Loucy (cell line): Measurements from ENCODE around the gene CD74.

Experiments used
- H2AFZ ChIP-seq: fragments of 200-600 bp; sonication (generic); 2 replicates; pipeline ENCODE4 v1.6.0; 2016; ENCODE audit warnings: antibody characterized with exemption, mild to moderate bottlenecking, low read length, moderate library complexity
- H3F3A ChIP-seq: fragments of 200-600 bp; 2 replicates; pipeline ENCODE4 v1.6.0; 2016; ENCODE audit warnings: antibody characterized with exemption, low read depth, mild to moderate bottlenecking
- H3K27me3 ChIP-seq: fragments of 200-600 bp; sonication (generic); 2 replicates; pipeline ENCODE4 v1.6.1; 2014; ENCODE audit warnings: low read length, mild to moderate bottlenecking; ENCODE audit not compliant: insufficient read depth, poor library complexity, severe bottlenecking
- H3K36me3 ChIP-seq: fragments of 200-600 bp; sonication (generic); 2 replicates; pipeline ENCODE4 v1.6.1; 2016; ENCODE audit warnings: low read length; ENCODE audit not compliant: insufficient read depth
- H3K4me1 ChIP-seq: fragments of 200-600 bp; sonication (generic); 2 replicates; pipeline ENCODE4 v1.5.1; 2014; ENCODE audit warnings: low read length, mild to moderate bottlenecking; ENCODE audit not compliant: insufficient read depth, poor library complexity, severe bottlenecking
- H3K4me2 ChIP-seq: fragments of 200-600 bp; sonication (generic); 2 replicates; pipeline ENCODE4 v1.6.0; 2014; ENCODE audit warnings: antibody characterized with exemption, low read length, low read depth, mild to moderate bottlenecking; ENCODE audit not compliant: poor library complexity, severe bottlenecking
- H3K4me3 ChIP-seq: fragments of 200-600 bp; sonication (generic); 2 replicates; pipeline ENCODE4 v1.5.1; 2014; ENCODE audit warnings: low read length, mild to moderate bottlenecking, mixed read lengths; ENCODE audit not compliant: poor library complexity, severe bottlenecking
- H3K79me2 ChIP-seq: fragments of 200-600 bp; sonication (generic); 2 replicates; pipeline ENCODE4 v1.6.1; 2014; ENCODE audit warnings: low read length; ENCODE audit not compliant: insufficient read depth
- H3K9ac ChIP-seq: fragments of 200-600 bp; sonication (generic); 2 replicates; pipeline ENCODE4 v1.6.0; 2014; ENCODE audit warnings: mild to moderate bottlenecking, low read depth, low read length, moderate library complexity; ENCODE audit not compliant: poor library complexity, severe bottlenecking
- H3K9me2 ChIP-seq: fragments of 200-600 bp; sonication (generic); replicated peaks from 2 replicates; pipeline ENCODE4 v1.6.1; 2016; ENCODE audit warnings: low read depth, low read length, mixed read lengths
- H3K9me3 ChIP-seq: fragments of 200-600 bp; sonication (generic); 2 replicates; pipeline ENCODE4 v1.6.1; 2014; ENCODE audit warnings: mild to moderate bottlenecking, antibody characterized with exemption, low read length, low read depth; ENCODE audit not compliant: insufficient read depth
- H4K20me1 ChIP-seq: fragments of 200-600 bp; sonication (generic); 2 replicates; pipeline ENCODE4 v1.6.0; 2014; ENCODE audit warnings: antibody characterized with exemption, low read length, mild to moderate bottlenecking; ENCODE audit not compliant: insufficient read depth, poor library complexity, severe bottlenecking
- EZH2phosphoT487 ChIP-seq: fragments of 200-600 bp; IDR thresholded peaks from 2 replicates; pipeline ENCODE4 v1.6.1; 2018; ENCODE audit warnings: antibody characterized with exemption, mild to moderate bottlenecking, moderate library complexity, borderline replicate concordance
- TF ChIP-seq, protein P1 (sequence below): fragments of 200-600 bp; sonication (generic); conservative IDR thresholded peaks from 2 replicates; pipeline ENCODE4 v1.5.1; 2014; ENCODE audit warnings: mild to moderate bottlenecking, antibody characterized with exemption, low read length

CD74 gene

DNA sequence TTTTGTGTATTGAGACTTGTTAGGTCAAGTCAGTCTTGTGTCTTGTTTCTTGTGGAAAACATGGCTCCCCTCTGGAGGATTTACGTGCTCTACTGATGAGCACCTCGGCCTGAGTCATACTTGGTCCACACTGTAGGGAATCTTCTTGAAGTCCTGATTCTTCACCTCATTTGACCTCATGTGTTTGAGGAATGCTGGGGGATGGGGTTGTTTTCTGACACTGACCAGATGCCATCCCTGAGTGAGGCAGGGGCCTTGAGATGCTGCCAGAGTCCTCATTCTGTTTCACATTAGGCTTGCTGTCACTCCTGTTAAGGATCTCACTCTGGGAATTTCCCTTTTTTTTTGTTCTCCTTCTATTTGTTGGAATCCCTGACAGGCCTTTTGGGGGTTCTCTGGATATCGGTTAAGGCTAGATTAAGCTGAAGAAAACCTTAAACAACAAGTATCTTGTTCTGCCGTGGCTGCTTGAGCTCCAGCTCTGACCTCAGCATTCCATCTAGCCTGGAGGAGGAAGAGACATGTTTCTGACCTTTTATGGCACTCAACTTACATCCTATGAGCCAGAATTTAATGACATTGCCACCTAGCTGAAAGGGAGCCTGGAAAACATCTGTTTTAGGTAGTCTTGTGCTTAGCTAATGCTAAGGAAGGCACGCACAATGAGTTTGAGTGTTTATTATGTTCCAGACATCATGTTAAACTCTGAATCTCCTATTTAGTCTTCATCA is 34.6 kb downstream of the CD74 start:
- no peak overlapping the region for H3K4me2 ChIP-seq
- no peak overlapping the region for H3K4me3 ChIP-seq
- no peaks in the 10 kb centered on the region for H4K20me1 ChIP-seq
- TF ChIP-seq, protein P1, sequence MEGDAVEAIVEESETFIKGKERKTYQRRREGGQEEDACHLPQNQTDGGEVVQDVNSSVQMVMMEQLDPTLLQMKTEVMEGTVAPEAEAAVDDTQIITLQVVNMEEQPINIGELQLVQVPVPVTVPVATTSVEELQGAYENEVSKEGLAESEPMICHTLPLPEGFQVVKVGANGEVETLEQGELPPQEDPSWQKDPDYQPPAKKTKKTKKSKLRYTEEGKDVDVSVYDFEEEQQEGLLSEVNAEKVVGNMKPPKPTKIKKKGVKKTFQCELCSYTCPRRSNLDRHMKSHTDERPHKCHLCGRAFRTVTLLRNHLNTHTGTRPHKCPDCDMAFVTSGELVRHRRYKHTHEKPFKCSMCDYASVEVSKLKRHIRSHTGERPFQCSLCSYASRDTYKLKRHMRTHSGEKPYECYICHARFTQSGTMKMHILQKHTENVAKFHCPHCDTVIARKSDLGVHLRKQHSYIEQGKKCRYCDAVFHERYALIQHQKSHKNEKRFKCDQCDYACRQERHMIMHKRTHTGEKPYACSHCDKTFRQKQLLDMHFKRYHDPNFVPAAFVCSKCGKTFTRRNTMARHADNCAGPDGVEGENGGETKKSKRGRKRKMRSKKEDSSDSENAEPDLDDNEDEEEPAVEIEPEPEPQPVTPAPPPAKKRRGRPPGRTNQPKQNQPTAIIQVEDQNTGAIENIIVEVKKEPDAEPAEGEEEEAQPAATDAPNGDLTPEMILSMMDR = no peak
- TF ChIP-seq EZH2phosphoT487 = no peak
- H3K9ac ChIP-seq = no peak overlapping the region
- H3K79me2 ChIP-seq = no peaks in the 10 kb centered on the region
- no peaks in the 10 kb centered on the region for H3F3A ChIP-seq
- no peaks in the 10 kb centered on the region for H3K9me2 ChIP-seq
- H3K27me3 ChIP-seq = no peaks in the 10 kb centered on the region
- peaks cover 97% of the 10 kb centered on the region for H3K36me3 ChIP-seq
- no peaks in the 10 kb centered on the region for H3K9me3 ChIP-seq
- H3K4me1 ChIP-seq = no peaks in the 10 kb centered on the region
- no peak overlapping the region for H2AFZ ChIP-seq

GRCh38 chr5:150376799-150377771 is 35.6 kb downstream of the CD74 start:
- Histone ChIP-seq H3K9me2 (no peaks in the 10 kb centered on the region), H2AFZ (no peak overlapping the region), H3K36me3 (peaks cover 97% of the 10 kb centered on the region), H3K9ac (no peak overlapping the region), H3K4me1 (no peaks in the 10 kb centered on the region), H3K4me3 (no peak overlapping the region), H3K4me2 (no peak overlapping the region), H3K79me2 (no peaks in the 10 kb centered on the region), H3K27me3 (no peaks in the 10 kb centered on the region), H3K9me3 (no peaks in the 10 kb centered on the region), H4K20me1 (no peaks in the 10 kb centered on the region), H3F3A (no peaks in the 10 kb centered on the region)
- no peak for TF ChIP-seq EZH2phosphoT487
- TF ChIP-seq, protein P1 = no peak

- no peak for TF ChIP-seq EZH2phosphoT487
- TF ChIP-seq, protein P1 = no peak
- Histone ChIP-seq H3K9me2 (no peaks in the 10 kb centered on the region), H3F3A (no peaks in the 10 kb centered on the region), H3K36me3 (peaks cover 97% of the 10 kb centered on the region), H3K4me2 (no peak overlapping the region), H3K4me3 (no peak overlapping the region), H4K20me1 (no peaks in the 10 kb centered on the region), H3K27me3 (no peaks in the 10 kb centered on the region), H3K79me2 (no peaks in the 10 kb centered on the region), H2AFZ (no peak overlapping the region), H3K4me1 (no peaks in the 10 kb centered on the region), H3K9ac (no peak overlapping the region), H3K9me3 (no peaks in the 10 kb centered on the region)
Observed at GRCh38 chr5:150374651-150375050, 38.1 kb downstream of the CD74 start.
